ENCODE measurements around the gene POMP.

POMP gene

GRCh38 chr13:28651810-28652401 is 7.0 kb upstream of the POMP start:
- H3K4me3 ChIP-seq: no peak overlapping the region
- H3K27ac ChIP-seq: peak overlapping the region in 1 of 11 experiments; percentile 9; a peak in 1 of 22 replicates
- no peaks in the 10 kb centered on the region for H3K27me3 ChIP-seq
- H3K4me1 ChIP-seq: peaks cover 22 to 34% (median 31%) of the 10 kb centered on the region in 10 experiments
- H3K36me3 ChIP-seq: no peaks in the 10 kb centered on the region
- H3K9ac ChIP-seq: no peak overlapping the region
- H4K20me1 ChIP-seq: no peaks in the 10 kb centered on the region
- H3K9me3 ChIP-seq (replicated peaks in 1 of 11): 0 out of 22 replicates have a peak, but pooled peaks cover 0 to 3% (median 0%) of the 10 kb centered on the region in 11 experiments
- TF ChIP-seq Cebpa-rat (IDR thresholded peaks at IDR 0.05): no peak
- peak overlapping the region; percentile 34 to 76 (median 58) for H3K4me2 ChIP-seq

GRCh38 chr13:28653111-28653510 is 5.8 kb upstream of the POMP start:
- H3K4me2 ChIP-seq: peak overlapping the region in 1 of 11 experiments; percentile 71; a peak in 1 of 22 replicates
- no peak overlapping the region for H3K4me3 ChIP-seq
- peaks cover 32 to 45% (median 42%) of the 10 kb centered on the region in 10 experiments for H3K4me1 ChIP-seq
- H4K20me1 ChIP-seq: no peaks in the 10 kb centered on the region
- H3K36me3 ChIP-seq: no peaks in the 10 kb centered on the region
- H3K27ac ChIP-seq: no peak overlapping the region
- no peaks in the 10 kb centered on the region for H3K27me3 ChIP-seq
- no peak overlapping the region for H3K9ac ChIP-seq
- no peak for TF ChIP-seq Cebpa-rat (IDR thresholded peaks at IDR 0.05)
- 0 out of 22 replicates have a peak, but pooled peaks cover 0 to 3% (median 0%) of the 10 kb centered on the region in 11 experiments for H3K9me3 ChIP-seq (replicated peaks in 1 of 11)

GRCh38 chr13:28654276-28654675 is 4.7 kb upstream of the POMP start:
- Histone ChIP-seq H3K4me2 (no peak overlapping the region), H3K36me3 (no peaks in the 10 kb centered on the region), H3K27ac (no peak overlapping the region), H3K27me3 (no peaks in the 10 kb centered on the region), H3K4me1 (peaks cover 32 to 45% (median 42%) of the 10 kb centered on the region in 10 experiments), H3K9ac (no peak overlapping the region), H3K4me3 (no peak overlapping the region), H3K9me3 (replicated peaks in 1 of 11) (0 out of 22 replicates have a peak, but pooled peaks cover 0 to 3% (median 0%) of the 10 kb centered on the region in 11 experiments), H4K20me1 (peaks cover 0 to 2% (median 0%) of the 10 kb centered on the region in 11 experiments; a peak in 3 of 22 replicates)
- TF ChIP-seq Cebpa-rat (IDR thresholded peaks at IDR 0.05): no peak

- no peak overlapping the region for H3K9ac ChIP-seq
- H3K9me3 ChIP-seq (replicated peaks in 1 of 11): no peaks in the 10 kb centered on the region
- TF ChIP-seq Cebpa-rat (IDR thresholded peaks at IDR 0.05): no peak
- H3K4me2 ChIP-seq: peak overlapping the region in 9 of 11 experiments; percentile 4 to 96 (median 52); a peak in 11 of 22 replicates
- H3K27me3 ChIP-seq: no peaks in the 10 kb centered on the region
- peaks cover 37 to 54% (median 47%) of the 10 kb centered on the region in 10 experiments for H3K4me1 ChIP-seq
- no peak overlapping the region for H3K4me3 ChIP-seq
- no peak overlapping the region for H3K27ac ChIP-seq
- H4K20me1 ChIP-seq: peaks cover 5 to 15% (median 9%) of the 10 kb centered on the region in 11 experiments; a peak in 21 of 22 replicates
- H3K36me3 ChIP-seq: peaks cover 0 to 6% (median 3%) of the 10 kb centered on the region in 11 experiments; a peak in 13 of 22 replicates
Observed at GRCh38 chr13:28655561-28655960, 3.4 kb upstream of the POMP start.

- Histone ChIP-seq H3K4me1 (peaks cover 43 to 56% (median 49%) of the 10 kb centered on the region in 10 experiments), H3K9me3 (replicated peaks in 1 of 11) (no peaks in the 10 kb centered on the region)
Observed at GRCh38 chr13:28657784-28658538, 969 bp upstream of the POMP start.

GRCh38 chr13:28658539-28658795 is 463 bp upstream of the POMP start:
- H4K20me1 ChIP-seq: peaks cover 34 to 44% (median 38%) of the 10 kb centered on the region in 11 experiments; a peak in 21 of 22 replicates
- peaks cover 25 to 35% (median 32%) of the 10 kb centered on the region in 11 experiments for H3K36me3 ChIP-seq
- peak overlapping the region; percentile 85 to 99 (median 96) for H3K27ac ChIP-seq
- H3K9me3 ChIP-seq (replicated peaks in 1 of 11): no peaks in the 10 kb centered on the region
- H3K4me1 ChIP-seq: peaks cover 43 to 57% (median 49%) of the 10 kb centered on the region in 10 experiments
- peak overlapping the region; percentile 86 to 96 (median 89) for H3K4me2 ChIP-seq
- peak overlapping the region; percentile 77 to 97 (median 92) for H3K4me3 ChIP-seq
- H3K27me3 ChIP-seq: no peaks in the 10 kb centered on the region
- H3K9ac ChIP-seq: peak overlapping the region; percentile 90 to 98 (median 94)
- no peak for TF ChIP-seq Cebpa-rat (IDR thresholded peaks at IDR 0.05)

More at GRCh38 chr13:28657784-28658538, 969 bp upstream of the POMP start:
- Histone ChIP-seq H3K4me3 (peak overlapping the region; percentile 77 to 97 (median 92)), H3K36me3 (peaks cover 20 to 30% (median 27%) of the 10 kb centered on the region in 11 experiments), H3K27ac (peak overlapping the region; percentile 85 to 99 (median 96)), H3K9ac (peak overlapping the region; percentile 90 to 98 (median 94)), H4K20me1 (peaks cover 29 to 39% (median 33%) of the 10 kb centered on the region in 11 experiments; a peak in 21 of 22 replicates), H3K4me2 (peak overlapping the region; percentile 86 to 96 (median 89)), H3K27me3 (no peaks in the 10 kb centered on the region)
- no peak for TF ChIP-seq Cebpa-rat (IDR thresholded peaks at IDR 0.05)

- Histone ChIP-seq H3K4me2 (peak overlapping the region; percentile 77 to 93 (median 88)), H3K27ac (peak overlapping the region; percentile 85 to 99 (median 96)), H3K4me3 (peak overlapping the region; percentile 77 to 97 (median 92)), H3K9me3 (replicated peaks in 1 of 11) (no peaks in the 10 kb centered on the region), H4K20me1 (peaks cover 37 to 55% (median 48%) of the 10 kb centered on the region in 11 experiments; a peak in 21 of 22 replicates), H3K9ac (peak overlapping the region; percentile 90 to 98 (median 94)), H3K36me3 (peaks cover 36 to 46% (median 44%) of the 10 kb centered on the region in 11 experiments), H3K27me3 (no peaks in the 10 kb centered on the region), H3K4me1 (peaks cover 43 to 60% (median 49%) of the 10 kb centered on the region in 10 experiments)
- no peak for TF ChIP-seq Cebpa-rat (IDR thresholded peaks at IDR 0.05)
Observed at GRCh38 chr13:28659621-28659970, 666 bp downstream of the POMP start.

- Histone ChIP-seq H3K4me2 (no peak overlapping the region), H3K4me1 (peaks cover 21 to 58% (median 27%) of the 10 kb centered on the region in 10 experiments), H3K4me3 (no peak overlapping the region), H3K9ac (no peak overlapping the region), H3K27me3 (no peaks in the 10 kb centered on the region), H3K36me3 (peaks cover 90 to 100% (median 97%) of the 10 kb centered on the region in 11 experiments), H3K9me3 (replicated peaks in 1 of 11) (no peaks in the 10 kb centered on the region), H4K20me1 (peaks cover 41 to 100% (median 95%) of the 10 kb centered on the region in 11 experiments; a peak in 21 of 22 replicates), H3K27ac (no peak overlapping the region)
- no peak for TF ChIP-seq Cebpa-rat (IDR thresholded peaks at IDR 0.05)
Observed at GRCh38 chr13:28666897-28667488, 8.1 kb downstream of the POMP start.
